K562 (cell line): Measurements from ENCODE around the gene HOTAIR. TPM values are rescaled to one million over a fixed set of nuclear protein-coding genes. Genes with fewer than 3 reads are reported as not detected.

Experiments used
- BRF1 ChIP-seq: IDR thresholded peaks from 3 replicates; pipeline ENCODE4 v1.6.1; 2011; ENCODE audit warnings: borderline replicate concordance, mild to moderate bottlenecking; ENCODE audit not compliant: insufficient read length; ENCODE audit errors: extremely low read depth
- ELK1 ChIP-seq: sonication (generic); formaldehyde crosslinking; IDR thresholded peaks from 2 replicates; pipeline ENCODE4 v1.8.1; 2022; ENCODE audit warnings: missing genetic modification reagents
- FOXJ3 ChIP-seq: sonication (generic); formaldehyde crosslinking; IDR thresholded peaks from 2 replicates; pipeline ENCODE4 v1.4.0; 2020; ENCODE audit warnings: mild to moderate bottlenecking, missing genetic modification reagents
- GATAD2A ChIP-seq: fragments of 450-650 bp; IDR thresholded peaks from 2 replicates; pipeline ENCODE4 v1.6.1; 2017
- IFI16 ChIP-seq: fragments of 250-450 bp; sonication (Bioruptor Pico); IDR thresholded peaks from 2 replicates; pipeline ENCODE4 v2.1.2; 2022; ENCODE audit warnings: mild to moderate bottlenecking, inconsistent platforms
- MEIS2 ChIP-seq: fragments of 450-650 bp; IDR thresholded peaks from 2 replicates; pipeline ENCODE4 v1.6.1; 2014; ENCODE audit warnings: mild to moderate bottlenecking; ENCODE audit not compliant: partially characterized antibody
- NCOA6 ChIP-seq: fragments of 450-650 bp; IDR thresholded peaks from 2 replicates; pipeline ENCODE4 v1.6.1; 2017; ENCODE audit warnings: mild to moderate bottlenecking
- NFYB ChIP-seq: IDR thresholded peaks from 2 replicates; pipeline ENCODE4 v1.6.1; 2011; ENCODE audit warnings: mild to moderate bottlenecking, moderate library complexity; ENCODE audit not compliant: insufficient read length; ENCODE audit errors: extremely low read depth
- PBX2 ChIP-seq, 2 experiments: IDR thresholded peaks in 1 of 2; conservative IDR thresholded peaks in 1 of 2; 2 replicates each; pipeline ENCODE4 v1.6.1; 2016; ENCODE audit warnings: low read depth in 2 of 2, mild to moderate bottlenecking in 1 of 2, missing compliant biosample characterization in 1 of 2, missing genetic modification characterization in 1 of 2, moderate library complexity in 1 of 2
- PHB ChIP-seq: fragments of 250-450 bp; sonication (Bioruptor Pico); IDR thresholded peaks from 2 replicates; pipeline ENCODE4 v1.5.0; 2021
- RAD21 ChIP-seq, 2 experiments: fragments of 250-450 bp in 1 of 2; fragments of 450-650 bp in 1 of 2; sonication (Bioruptor Pico) in 1 of 2; formaldehyde crosslinking in 1 of 2; IDR thresholded peaks in 1 of 2; conservative IDR thresholded peaks in 1 of 2; 2 replicates each; pipeline versions ENCODE4 v1.4.0 to v1.8.0; 2020 to 2022; ENCODE audit warnings: mild to moderate bottlenecking in 2 of 2, moderate library complexity in 1 of 2
- RAD51 ChIP-seq: fragments of 450-650 bp; IDR thresholded peaks from 2 replicates; pipeline ENCODE4 v1.7.1; 2016; ENCODE audit warnings: low read depth, mild to moderate bottlenecking, borderline replicate concordance
- RBM34 ChIP-seq: fragments of 200-400 bp; formaldehyde crosslinking; IDR thresholded peaks from 2 replicates; pipeline ENCODE4 v1.6.1; 2018; ENCODE audit warnings: low read length, borderline replicate concordance; ENCODE audit not compliant: insufficient read depth
- SLC30A9 ChIP-seq: fragments of 250-450 bp; sonication (Bioruptor Pico); IDR thresholded peaks from 2 replicates; pipeline ENCODE4 v1.8.0; 2022; ENCODE audit warnings: mild to moderate bottlenecking, moderate library complexity
- SRSF7 ChIP-seq: fragments of 200-400 bp; formaldehyde crosslinking; optimal IDR thresholded peaks from 2 replicates; pipeline ENCODE3; 2017; ENCODE audit warnings: mild to moderate bottlenecking, low read depth, low read length
- STAT5B ChIP-seq: fragments of 250-450 bp; sonication (Bioruptor Pico); IDR thresholded peaks from 2 replicates; pipeline ENCODE4 v1.8.0; 2021; ENCODE audit warnings: mild to moderate bottlenecking, inconsistent platforms
- TBP ChIP-seq: optimal IDR thresholded peaks from 2 replicates; pipeline ENCODE3; 2011; ENCODE audit warnings: low read depth, low read length, improper control_type of control experiment
- TFAM ChIP-seq: fragments of 250-450 bp; sonication (Bioruptor Pico); conservative IDR thresholded peaks from 2 replicates; pipeline ENCODE4 v1.5.0; 2021; ENCODE audit warnings: mild to moderate bottlenecking, moderate library complexity
- TOE1 ChIP-seq, 2 experiments: fragments of 450-650 bp in 1 of 2; sonication (generic) in 1 of 2; formaldehyde crosslinking in 1 of 2; IDR thresholded peaks; 2 replicates each; pipeline versions ENCODE4 v1.7.1 to v1.8.0; 2016 to 2022; ENCODE audit warnings: borderline replicate concordance in 2 of 2, mild to moderate bottlenecking in 2 of 2, antibody characterized with exemption in 1 of 2, inconsistent platforms in 1 of 2, low read depth in 1 of 2, missing genetic modification reagents in 1 of 2, moderate library complexity in 1 of 2
- XRCC5 ChIP-seq: fragments of 200-400 bp; formaldehyde crosslinking; IDR thresholded peaks from 2 replicates; pipeline ENCODE4 v1.6.1; 2017; ENCODE audit warnings: low read depth, mild to moderate bottlenecking, low read length
- ZBED1 ChIP-seq: IDR thresholded peaks from 2 replicates; pipeline ENCODE4 v1.6.1; 2014
- ZFPM2 ChIP-seq: fragments of 250-450 bp; sonication (Bioruptor Pico); IDR thresholded peaks from 2 replicates; pipeline ENCODE4 v1.5.1; 2022; ENCODE audit warnings: mild to moderate bottlenecking
- ZNF224 ChIP-seq: sonication (generic); formaldehyde crosslinking; IDR thresholded peaks from 2 replicates; pipeline ENCODE4 v1.8.0; 2022; ENCODE audit warnings: mild to moderate bottlenecking, missing genetic modification reagents
- ZNF766 ChIP-seq: fragments of 200-800 bp; sonication (Bioruptor generic); conservative IDR thresholded peaks from 2 replicates; pipeline ENCODE4 v1.6.1; 2016; ENCODE audit warnings: missing genetic modification characterization, missing compliant biosample characterization
- polyA plus RNA-seq, 8 experiments: library from polyadenylated mRNA; depleted of rRNA in 4 of 8; stranded (reverse) in 5 of 8; unstranded in 3 of 8; fragments of >200 nt; fragmentation: Nextera tagmentation in 2 of 8; fragmentation: Illumina TruSeq in 1 of 8; extraction: Ambion mirVana in 2 of 8; extraction: Trizol in 1 of 8; gene quantifications; 2 replicates each; pipeline versions ENCODE4 v1.2.1 to v1.2.3, GENCODE V29; 2011 to 2014; ENCODE audit warnings: inconsistent platforms in 1 of 8, missing spikeins in 1 of 8
- total RNA-seq, 7 experiments: library from RNA; depleted of rRNA in 6 of 7; stranded (reverse); fragments of >200 nt in 6 of 7; fragmentation: Illumina TruSeq in 2 of 7; extraction: Trizol in 2 of 7; gene quantifications; 2 replicates each; pipeline versions ENCODE4 v1.2.1 to v1.2.3, GENCODE V29; 2011 to 2021; ENCODE audit warnings: low replicate concordance in 1 of 7

The HOTAIR gene
- total and polyA plus RNA-seq, 9 of the 15 experiments (the other 6 are each of a cell fraction or from before 2014, with no cell fraction given) = 0.04 TPM; not detected in 8

GRCh38 chr12:53999559-54000115 lies 24.9 kb upstream of the HOTAIR start (continued):
- TF ChIP-seq PBX2 (CRISPR knock-in tag; IDR thresholded peaks at IDR 0.05; ENCODE audit: low read depth) (peak; percentile 57), PBX2 (tag; conservative IDR thresholded peaks at IDR 0.05; ENCODE audit: low read depth) (peak; percentile 89), FOXJ3 (no peak), NFYB (peak; percentile 30), RBM34 (no peak), XRCC5 (no peak), TFAM (no peak), SRSF7 (no peak), ZNF766 (CRISPR knock-in tag) (no peak), PHB (CRISPR knock-in tag) (no peak), ZBED1 (no peak), TOE1 (IDR thresholded peaks at IDR 0.05; ENCODE audit: borderline replicate concordance) (peak; percentile 86), TOE1 (CRISPR knock-in tag; IDR thresholded peaks at IDR 0.05; ENCODE audit: borderline replicate concordance, low read depth) (no peak), NCOA6 (no peak), SLC30A9 (no peak), IFI16 (CRISPR knock-in tag) (no peak), RAD21 (CRISPR knock-in tag; conservative IDR thresholded peaks at IDR 0.05 in 1 of 2, IDR thresholded peaks at IDR 0.05 in 1 of 2) (no peak), GATAD2A (peak; percentile 66; the same call in 1 of the 2 replicates), STAT5B (CRISPR knock-in tag) (no peak), TBP (peak; percentile 73), ZFPM2 (CRISPR knock-in tag) (no peak), MEIS2 (peak; percentile 86), BRF1 (no peak), ELK1 (no peak), ZNF224 (CRISPR knock-in tag) (no peak), RAD51 (peak; percentile 94)
